DOHH2 (cell line): ENCODE data around the gene NDUFS4.

Source experiments
- EZH2phosphoT487 ChIP-seq: fragments of 200-600 bp; sonication (generic); IDR thresholded peaks from 2 replicates; pipeline ENCODE4 v1.6.1; 2017; ENCODE audit warnings: borderline replicate concordance, mild to moderate bottlenecking, antibody characterized with exemption, low read length, moderate library complexity, mixed read lengths
- TF ChIP-seq, protein P1 (sequence below): fragments of 200-600 bp; sonication (generic); IDR thresholded peaks from one replicate; pipeline ENCODE4 v1.5.1; 2014; ENCODE audit warnings: antibody characterized with exemption, mild to moderate bottlenecking, low read depth, low read length; ENCODE audit not compliant: poor library complexity, severe bottlenecking

DNA sequence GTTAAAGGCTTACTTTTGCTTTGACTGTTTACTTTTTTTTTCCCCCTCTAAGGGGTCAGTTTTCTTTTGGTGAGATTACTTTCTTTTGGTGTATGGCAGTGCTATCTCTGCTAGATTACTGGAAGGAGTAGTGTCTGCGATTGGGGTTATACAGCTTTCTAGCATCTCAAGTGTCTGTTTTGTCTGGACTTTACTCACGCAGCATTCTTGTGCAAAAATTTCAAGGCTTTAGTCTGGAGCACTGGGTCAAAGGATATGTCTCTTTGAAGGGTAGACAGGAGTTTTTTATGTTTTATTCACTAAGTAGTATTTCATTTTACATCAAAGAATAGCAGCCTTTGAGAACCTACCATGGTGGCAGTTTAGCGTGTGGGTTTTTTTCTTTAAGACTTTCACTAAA lies 52.6 kb downstream of the NDUFS4 start:
- TF ChIP-seq, protein P1, sequence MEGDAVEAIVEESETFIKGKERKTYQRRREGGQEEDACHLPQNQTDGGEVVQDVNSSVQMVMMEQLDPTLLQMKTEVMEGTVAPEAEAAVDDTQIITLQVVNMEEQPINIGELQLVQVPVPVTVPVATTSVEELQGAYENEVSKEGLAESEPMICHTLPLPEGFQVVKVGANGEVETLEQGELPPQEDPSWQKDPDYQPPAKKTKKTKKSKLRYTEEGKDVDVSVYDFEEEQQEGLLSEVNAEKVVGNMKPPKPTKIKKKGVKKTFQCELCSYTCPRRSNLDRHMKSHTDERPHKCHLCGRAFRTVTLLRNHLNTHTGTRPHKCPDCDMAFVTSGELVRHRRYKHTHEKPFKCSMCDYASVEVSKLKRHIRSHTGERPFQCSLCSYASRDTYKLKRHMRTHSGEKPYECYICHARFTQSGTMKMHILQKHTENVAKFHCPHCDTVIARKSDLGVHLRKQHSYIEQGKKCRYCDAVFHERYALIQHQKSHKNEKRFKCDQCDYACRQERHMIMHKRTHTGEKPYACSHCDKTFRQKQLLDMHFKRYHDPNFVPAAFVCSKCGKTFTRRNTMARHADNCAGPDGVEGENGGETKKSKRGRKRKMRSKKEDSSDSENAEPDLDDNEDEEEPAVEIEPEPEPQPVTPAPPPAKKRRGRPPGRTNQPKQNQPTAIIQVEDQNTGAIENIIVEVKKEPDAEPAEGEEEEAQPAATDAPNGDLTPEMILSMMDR: no peak
- no peak for TF ChIP-seq EZH2phosphoT487
